Activated naive CD4-positive, alpha-beta T cell (primary cell): ENCODE data around the gene BMAL1.
"Not testable (repeated sequence)": the region's sequence is repeated elsewhere in the genome, so short reads cannot be mapped to it uniquely, and the experiment has no call there.

ENCODE experiments used
- DNase-seq, 4 experiments: peaks; one replicate each; lab custom pipeline; 2025; lab: John Stamatoyannopoulos, UW

The BMAL1 gene

DNA sequence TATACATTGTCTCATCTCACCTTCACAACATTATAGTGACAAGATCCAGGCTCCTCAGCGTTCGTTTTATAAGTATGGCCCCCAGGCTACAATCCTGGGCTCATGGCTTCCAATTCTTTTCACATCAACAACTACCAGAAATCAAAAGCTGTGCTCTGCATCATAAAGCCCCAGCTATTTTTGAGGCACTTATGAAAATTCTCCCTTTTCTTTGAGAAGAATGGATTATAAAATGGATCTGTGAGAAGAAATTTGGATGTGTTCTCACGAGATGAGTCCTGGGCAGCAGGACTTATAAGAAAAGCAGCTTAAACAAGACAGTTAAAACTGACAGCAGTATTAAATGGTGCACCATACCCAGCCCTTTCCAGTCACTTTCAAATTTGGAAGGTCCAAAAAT is 105.2 kb downstream of the BMAL1 start:
- DNase-seq = no peak

DNA sequence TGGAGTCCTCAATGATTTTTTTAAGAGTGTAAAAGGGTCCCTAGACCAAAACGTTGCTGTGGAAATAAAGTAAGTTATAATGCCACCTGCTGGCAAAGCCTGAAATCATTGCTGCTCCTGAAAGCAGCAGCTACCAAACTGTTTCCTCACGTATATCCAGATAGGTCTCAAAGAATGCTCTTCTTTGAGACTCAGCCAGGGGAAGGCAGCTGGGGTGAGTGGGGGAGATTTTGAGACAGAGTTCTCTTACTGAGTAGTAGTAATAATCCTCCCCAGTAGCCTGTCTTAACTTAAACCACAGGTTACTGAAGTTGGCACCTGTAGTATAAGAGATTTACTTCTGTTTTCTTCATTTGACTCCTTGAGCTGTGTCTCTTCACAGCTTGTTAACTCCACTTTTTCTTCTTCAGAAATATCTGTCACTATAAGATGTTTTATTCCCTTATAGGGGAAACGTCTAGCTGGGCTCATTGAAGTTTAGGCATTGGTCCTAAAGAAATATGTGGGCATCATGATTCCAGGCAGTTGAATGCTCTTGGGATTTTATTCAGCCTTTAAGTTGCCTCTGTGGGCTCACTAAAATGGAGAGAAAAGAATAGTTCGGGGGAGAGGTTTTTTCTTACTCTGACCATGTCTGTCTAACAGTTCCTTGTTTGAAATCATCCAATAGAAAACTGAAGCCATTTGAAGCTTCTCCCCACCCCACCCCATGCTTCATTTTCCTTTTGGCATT is 107.5 kb downstream of the BMAL1 start:
- DNase-seq = no peak

DNA sequence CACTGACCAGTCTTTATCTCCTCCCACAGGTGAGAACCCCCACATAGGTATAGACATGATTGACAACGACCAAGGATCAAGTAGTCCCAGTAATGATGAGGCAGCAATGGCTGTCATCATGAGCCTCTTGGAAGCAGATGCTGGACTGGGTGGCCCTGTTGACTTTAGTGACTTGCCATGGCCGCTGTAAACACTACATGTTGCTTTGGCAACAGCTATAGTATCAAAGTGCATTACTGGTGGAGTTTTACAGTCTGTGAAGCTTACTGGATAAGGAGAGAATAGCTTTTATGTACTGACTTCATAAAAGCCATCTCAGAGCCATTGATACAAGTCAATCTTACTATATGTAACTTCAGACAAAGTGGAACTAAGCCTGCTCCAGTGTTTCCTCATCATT is 109.0 kb downstream of the BMAL1 start:
- no peak for DNase-seq

DNA sequence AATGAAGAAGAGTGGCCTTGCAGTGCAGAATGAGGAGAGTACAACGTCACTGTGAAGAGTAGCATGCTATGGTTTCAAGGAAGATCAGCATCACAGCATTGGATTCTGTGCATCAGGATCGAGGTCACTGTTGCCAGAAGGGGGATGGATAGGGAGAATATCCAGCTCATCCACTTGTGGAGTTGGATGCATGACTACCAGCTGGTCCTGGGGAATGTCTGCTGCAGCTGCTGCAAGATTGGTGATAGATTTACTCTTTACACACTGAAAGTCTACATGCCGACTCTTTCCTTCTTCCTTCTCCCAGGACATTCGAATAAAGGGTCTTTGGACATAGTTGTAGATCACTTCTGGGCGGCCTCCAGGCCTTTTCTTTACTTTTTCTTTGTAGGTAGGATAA is 111.2 kb downstream of the BMAL1 start:
- no peak for DNase-seq

DNA sequence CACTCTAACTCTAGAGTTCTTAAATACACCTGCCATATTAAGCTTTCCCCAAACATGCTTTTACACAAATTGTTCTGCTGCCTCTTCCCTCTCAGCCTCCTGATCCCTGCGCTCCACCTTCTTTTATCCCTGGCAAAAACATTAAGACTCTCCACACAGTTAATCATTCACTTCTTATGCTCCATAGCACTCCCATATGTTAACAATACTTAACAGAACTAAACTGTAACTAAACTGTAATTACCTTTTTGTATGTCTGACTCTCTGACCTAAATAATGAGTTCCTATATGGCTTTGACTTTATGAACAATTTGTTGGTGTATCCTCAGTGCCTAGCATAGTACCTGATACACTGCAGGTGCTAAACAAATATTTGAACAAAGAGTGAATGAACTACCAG is 113.6 kb downstream of the BMAL1 start:
- DNase-seq = no peak

DNA sequence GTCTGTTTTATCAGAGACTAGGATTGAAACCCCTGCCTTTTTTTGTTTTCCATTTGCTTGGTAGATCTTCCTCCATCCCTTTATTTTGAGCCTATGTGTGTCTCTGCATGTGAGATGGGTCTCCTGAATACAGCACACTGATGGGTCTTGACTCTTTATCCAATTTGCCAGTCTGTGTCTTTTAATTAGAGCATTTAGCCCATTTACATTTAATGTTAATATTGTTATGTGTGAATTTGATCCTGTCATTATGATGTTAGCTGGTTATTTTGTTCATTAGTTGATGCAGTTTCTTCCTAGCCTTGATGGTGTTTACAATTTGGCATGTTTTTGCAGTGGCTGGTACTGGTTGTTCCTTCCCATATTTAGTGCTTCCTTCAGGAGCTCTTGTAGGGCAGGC is 120.7 kb downstream of the BMAL1 start:
- DNase-seq = not testable (repeated sequence)

DNA sequence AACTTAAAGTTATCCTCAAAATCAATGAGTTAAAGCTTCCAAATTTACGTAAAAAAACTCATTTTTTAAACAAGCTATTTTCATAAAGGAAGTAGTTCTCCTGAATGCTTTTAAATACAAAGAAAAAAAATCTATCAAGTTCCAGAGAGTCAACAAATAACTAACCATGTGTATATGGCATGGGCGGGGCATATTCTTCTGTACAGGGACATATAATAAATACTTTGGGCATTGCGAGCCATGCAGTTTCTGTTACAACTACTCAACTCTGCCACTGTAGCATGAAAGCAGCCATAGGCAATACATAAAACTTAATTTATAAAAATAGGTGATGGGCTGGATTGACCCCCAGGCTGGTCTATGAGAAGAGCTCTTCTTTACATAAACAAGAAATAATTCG is 127.6 kb downstream of the BMAL1 start:
- DNase-seq = no peak

DNA sequence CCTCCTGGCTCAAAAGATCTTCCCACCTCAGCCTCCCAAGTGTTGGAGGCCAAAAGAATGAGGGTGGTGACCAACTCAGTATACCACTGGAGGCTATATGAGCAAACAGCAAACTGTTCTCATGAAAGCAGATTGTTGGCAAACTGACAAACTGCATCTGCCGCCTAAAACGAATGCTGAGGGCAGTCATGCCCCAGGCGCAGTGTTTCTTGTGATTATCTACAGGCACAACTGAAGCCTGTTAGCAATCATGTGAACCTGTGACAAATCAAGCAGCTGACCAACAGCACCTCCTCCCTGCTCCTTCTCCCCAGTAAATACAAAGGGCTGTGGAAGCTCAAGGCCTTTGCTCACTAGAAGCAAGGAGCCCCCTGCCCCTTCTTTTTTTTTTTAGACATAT is 137.6 kb downstream of the BMAL1 start:
- no peak for DNase-seq

DNA sequence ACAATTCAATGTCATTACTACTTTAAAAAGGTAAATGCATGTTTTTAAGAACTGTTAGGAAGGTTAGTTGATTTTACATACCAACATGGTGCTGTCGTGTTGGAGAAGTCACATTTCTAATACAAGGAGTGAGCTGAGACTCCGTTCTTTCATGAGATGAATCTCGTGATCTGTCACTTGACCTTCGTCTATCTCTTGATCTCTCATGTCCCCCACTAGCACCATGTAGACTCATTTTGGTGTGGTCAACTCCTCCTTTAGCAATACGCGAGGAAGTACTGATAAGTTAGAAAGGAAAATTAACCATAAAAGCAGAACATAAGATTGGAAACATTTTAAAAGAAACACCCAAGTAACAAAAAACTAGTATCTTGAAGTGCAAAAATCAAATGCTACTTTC is 144.0 kb downstream of the BMAL1 start:
- no peak for DNase-seq

DNA sequence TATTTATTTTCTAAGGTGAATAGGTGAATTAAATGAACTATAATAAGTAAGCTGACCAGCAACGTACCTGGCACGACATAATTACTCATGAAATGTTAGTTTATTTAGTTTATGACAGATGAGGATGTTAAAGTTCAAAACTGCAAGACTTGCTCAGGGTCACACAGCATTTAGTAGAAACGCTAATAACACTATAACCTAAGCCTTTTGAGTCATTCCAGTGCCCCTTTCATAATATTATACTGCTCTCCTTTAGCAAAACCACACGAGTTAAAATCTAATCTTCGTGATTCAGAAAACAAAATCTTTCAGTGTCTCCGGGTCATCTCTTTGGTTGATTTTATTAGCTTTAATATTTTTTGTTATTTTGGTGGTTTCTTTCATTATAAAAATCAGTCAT is 145.8 kb downstream of the BMAL1 start:
- DNase-seq = no peak

DNA sequence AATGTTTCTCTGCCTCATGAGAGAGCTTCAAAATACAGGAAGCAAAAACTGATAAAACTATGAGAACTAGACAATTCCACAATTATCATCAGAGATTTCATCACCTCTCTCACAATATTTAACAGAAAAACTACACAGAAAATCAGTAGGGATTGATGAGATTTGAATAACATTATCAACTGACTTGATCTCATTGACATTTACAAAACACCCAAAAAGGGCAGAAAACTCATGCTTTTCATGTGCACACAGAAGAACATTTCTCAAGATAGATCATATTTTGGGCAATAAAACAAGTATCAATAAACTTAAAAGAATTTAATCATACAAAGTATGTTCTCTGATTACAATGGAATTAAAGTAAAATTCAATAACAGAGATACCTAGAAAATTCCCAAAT is 149.8 kb downstream of the BMAL1 start:
- DNase-seq = no peak

DNA sequence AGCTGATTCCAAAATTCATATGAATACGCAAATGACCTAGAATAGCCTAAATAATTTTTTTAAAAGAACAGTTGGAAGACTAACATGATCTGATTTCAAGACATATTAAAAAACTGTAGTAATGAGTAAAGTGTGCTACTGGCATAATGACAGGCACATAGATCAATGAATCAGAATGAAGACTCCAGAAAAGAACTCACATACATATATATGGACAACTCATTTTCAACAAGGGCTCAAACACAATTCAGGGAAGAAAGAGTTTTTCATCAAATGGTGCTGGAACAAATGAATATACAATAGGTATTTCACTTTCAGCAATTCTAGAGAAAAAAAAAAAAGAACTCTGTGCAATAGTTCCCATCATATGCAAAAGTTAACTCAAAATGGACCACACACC is 151.7 kb downstream of the BMAL1 start:
- DNase-seq = no peak

DNA sequence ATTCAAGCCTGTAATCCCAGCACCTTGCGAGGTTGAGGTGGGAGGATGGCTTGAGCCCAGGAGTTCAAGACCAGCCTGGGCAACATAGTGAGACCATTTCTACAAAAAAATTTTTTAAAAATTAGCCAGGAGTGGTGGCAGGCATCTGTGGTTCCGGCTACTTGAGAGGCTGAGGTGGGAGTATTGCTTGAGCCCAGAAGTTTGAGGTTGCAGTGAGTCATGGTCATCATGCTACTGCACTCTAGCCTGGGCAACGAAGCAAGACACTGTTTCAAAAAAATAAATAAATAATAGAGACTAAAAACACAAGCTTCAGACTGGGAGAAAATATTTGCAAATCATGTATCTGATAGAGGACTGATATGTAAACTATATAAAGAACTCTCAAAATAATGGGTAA is 152.2 kb downstream of the BMAL1 start:
- DNase-seq = no peak

DNA sequence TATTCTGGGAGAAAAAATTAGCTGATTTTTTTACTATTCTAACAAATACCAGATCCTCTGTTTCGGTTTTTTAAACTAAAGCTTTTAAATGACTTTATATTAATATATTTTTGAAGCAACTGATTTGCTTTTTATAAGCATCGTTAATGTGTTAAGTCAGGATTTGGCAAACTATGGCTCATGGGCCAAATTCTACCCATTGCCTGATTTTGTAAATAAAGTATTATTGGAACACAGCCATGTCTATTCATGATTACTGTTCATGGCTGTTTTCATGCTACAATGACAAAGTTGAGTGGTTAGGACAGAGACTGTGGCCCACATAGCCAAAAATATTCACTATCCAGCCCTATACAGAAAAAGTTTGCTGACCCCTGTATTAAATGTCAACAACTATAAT is 155.8 kb downstream of the BMAL1 start:
- no peak for DNase-seq

DNA sequence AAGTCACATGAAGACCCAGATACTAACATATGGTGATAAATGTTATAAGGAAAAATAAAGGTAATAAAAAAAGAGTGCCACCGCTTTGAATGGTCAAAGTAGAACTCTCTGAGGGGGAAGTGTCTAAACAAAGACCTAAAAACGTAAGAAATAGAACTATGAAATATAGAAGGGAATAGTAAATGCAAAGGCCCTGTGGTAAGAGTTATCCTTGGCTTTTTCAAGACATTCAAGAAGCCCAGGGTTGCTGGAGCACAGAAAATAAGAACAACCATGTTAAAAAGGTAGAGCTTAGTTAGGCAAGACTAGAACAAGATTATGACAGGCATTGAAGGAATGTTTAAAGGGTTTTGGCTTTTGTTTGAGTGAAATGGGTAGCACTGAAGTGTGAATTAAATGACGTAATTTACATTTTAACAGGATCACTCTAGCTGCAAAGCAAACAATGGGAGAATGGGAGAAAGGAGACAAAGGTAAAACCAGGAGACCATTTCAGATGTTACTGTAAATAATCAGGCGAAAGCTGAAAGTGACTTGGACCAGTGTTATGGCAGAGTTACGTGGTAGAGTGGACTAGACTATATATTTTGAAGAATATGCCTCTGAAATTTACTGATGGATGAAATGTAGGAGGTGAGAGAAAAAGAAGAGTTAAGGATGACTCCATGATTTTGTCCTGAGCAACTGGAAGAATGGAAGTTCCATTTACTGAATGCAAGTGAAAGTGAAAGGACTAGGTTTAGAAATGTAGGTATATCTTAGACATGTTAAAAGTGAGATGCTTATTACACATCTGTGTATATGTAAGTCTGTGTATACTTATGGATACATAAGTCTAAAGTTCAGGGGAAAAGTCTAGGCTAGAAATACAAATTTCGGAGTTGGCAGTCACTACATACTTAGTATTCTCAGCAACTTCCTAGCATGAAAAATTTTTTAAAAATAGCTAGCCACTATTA is 156.9 kb downstream of the BMAL1 start:
- no peak for DNase-seq

DNA sequence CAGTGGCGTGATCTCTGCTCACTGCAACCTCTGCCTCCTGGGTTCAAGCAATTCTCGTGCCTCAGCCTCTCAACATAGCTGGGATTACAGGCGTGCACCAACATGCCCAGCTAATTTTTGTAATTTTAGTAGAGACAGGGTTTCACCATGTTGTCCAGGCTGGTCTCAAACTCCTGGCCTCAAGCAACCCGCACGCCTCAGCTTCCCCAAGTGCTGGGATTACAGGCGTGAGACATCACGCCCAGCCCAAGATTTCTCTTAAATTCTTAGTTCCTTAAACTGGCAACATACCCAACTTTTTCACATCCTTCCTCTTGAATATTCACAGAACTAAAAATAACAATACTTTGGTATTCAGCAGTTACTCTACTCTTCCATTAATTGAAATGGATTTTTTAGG is 159.2 kb downstream of the BMAL1 start:
- not testable (repeated sequence) for DNase-seq
